Activated naive CD8-positive, alpha-beta T cell (primary cell): ENCODE data around the gene C6orf89.

Source experiments
- H3K27ac Mint-ChIP-seq: one replicate; pipeline ENCODE4 v1.8.0; 2021; ENCODE audit warnings: mixed read lengths
- H3K27me3 Mint-ChIP-seq: one replicate; pipeline ENCODE4 v1.8.0; 2021; ENCODE audit warnings: mixed read lengths
- H3K36me3 Mint-ChIP-seq: one replicate; pipeline ENCODE4 v1.8.0; 2021; ENCODE audit warnings: mixed read lengths
- H3K4me1 Mint-ChIP-seq: one replicate; pipeline ENCODE4 v1.8.0; 2021; ENCODE audit warnings: low read depth, mixed read lengths
- H3K4me3 Mint-ChIP-seq: one replicate; pipeline ENCODE4 v1.8.0; 2021; ENCODE audit warnings: mild to moderate bottlenecking, mixed read lengths
- H3K9me3 Mint-ChIP-seq: one replicate; pipeline ENCODE4 v1.8.0; 2021; ENCODE audit warnings: low read depth, mixed read lengths

C6orf89 gene

DNA sequence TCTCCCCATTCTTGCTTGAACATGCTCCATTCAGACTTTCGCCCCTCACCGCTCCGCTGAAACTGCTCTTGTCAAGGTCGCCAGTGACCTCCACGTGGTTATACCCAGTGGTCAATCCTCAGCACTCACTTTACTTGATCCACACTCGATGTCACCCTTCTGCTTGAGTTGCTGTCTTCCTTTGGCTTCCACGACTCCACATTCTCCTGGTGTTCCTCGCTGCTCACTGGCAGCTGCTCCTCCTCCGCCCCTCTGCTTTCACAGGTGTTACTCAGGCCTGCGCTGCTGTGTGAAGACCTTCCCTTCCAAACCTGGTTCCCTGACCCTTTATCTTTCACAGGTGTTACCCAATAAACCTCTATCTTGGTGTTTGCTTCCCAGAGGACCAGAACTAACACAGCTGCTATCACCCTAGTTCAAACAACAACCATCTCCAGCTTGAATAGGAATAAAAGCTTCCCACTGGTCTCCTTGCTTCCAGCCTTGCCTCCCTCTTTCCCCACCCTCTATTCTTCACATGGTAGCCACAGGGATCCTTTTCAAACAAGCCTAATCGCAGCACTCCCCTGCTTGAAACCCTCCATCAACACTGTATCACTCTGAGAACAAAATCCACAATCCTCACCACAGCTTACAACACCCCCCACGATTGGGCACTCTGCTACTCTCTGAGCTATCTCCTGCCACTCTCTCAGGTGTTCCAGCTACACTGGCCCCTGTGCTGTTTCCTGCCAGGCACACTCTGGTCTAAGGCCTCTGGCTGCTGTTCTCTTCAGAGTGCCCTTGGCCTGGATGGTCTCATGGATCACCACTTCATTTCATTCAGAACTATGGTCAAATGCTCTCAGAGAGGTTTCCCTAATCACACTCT is 21.8 kb upstream of the C6orf89 start:
- Mint-ChIP-seq H3K4me1 (peaks cover 44% of the 10 kb centered on the region), H3K27me3 (no peaks in the 10 kb centered on the region), H3K4me3 (no peak overlapping the region), H3K27ac (no peak overlapping the region), H3K9me3 (no peaks in the 10 kb centered on the region), H3K36me3 (peaks cover 27% of the 10 kb centered on the region)

DNA sequence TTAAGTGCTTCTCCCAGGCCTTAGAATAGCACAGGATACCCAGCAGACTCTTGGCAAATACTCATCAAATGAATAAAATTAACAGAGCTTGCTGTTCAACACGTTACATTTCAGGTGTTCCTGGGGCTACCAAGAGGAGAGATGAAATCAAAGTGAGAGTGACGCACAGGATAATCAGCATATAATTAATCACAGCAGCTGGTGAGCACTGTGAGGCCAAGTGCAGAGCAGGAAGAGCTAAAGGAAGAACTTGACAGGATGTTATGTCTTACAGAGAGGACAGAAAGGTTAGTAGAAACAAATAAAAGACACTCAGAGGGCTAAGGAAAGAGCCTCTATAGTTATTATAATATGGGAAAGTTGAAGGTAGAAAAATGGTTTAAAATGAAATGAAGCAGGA is 19.9 kb upstream of the C6orf89 start:
- H3K27me3 Mint-ChIP-seq, result no peaks in the 10 kb centered on the region
- peaks cover 26% of the 10 kb centered on the region for H3K36me3 Mint-ChIP-seq
- peak overlapping the region; percentile 66 for H3K27ac Mint-ChIP-seq
- H3K9me3 Mint-ChIP-seq, result no peaks in the 10 kb centered on the region
- peaks cover 58% of the 10 kb centered on the region for H3K4me1 Mint-ChIP-seq
- peak overlapping the region; percentile 30 for H3K4me3 Mint-ChIP-seq

DNA sequence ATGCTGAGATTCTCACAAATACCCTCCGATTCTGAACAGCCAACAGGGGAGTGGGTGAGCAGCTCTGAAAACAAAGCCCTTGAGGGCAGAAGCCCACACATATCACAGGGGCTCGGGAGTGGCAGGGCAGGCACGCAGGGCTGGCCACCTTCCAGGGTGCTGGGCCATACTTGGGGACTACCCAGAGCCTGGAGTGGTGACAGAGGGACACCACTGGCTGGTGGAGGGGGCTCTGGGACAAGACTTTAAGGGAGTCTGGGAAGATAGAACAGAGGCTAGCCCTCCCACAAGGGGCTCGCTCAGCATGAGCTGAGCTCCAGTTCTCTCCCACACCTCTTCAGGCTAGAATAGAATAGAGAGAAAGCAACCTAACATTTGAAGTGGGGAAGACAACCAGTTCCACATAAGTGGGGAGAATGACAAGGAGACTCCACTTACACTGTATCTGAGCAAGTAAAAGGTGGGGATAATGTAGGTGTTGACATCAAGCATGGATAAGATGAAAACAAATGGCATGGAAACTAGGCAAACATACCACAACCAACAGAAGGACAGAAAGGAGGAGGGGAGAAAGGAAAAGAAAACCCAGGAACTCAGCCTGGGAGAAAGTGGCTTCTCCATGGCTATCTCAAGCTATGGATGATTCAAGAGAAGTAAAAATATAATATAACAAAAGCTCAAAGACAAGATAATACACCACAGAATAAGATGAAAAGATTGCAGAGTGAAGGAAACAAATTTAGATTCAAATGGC is 18.1 kb upstream of the C6orf89 start:
- Mint-ChIP-seq H3K27ac (no peak overlapping the region), H3K36me3 (peaks cover 32% of the 10 kb centered on the region), H3K4me1 (peaks cover 66% of the 10 kb centered on the region), H3K27me3 (no peaks in the 10 kb centered on the region), H3K4me3 (no peak overlapping the region), H3K9me3 (no peaks in the 10 kb centered on the region)

DNA sequence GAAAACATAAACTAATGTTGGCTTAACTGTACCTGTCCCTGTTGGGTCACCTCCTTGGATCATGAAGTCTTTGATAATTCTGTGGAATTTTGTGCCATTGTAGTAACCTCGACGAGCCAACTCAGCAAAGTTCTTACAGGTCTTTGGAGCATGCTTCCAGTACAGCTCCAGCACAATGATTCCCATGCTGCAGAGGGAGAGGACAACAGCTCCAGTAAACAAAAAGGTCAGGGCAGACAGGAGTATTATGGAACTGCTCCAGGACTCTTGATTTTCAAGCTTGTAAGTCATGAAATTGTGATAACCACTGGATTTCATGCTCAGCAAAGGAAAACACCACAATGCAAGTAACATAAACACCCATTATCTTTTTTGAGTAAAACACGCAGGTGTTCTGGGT is 14.1 kb upstream of the C6orf89 start:
- Mint-ChIP-seq H3K27ac (no peak overlapping the region), H3K4me3 (no peak overlapping the region), H3K4me1 (peaks cover 63% of the 10 kb centered on the region), H3K36me3 (peaks cover 22% of the 10 kb centered on the region), H3K9me3 (no peaks in the 10 kb centered on the region), H3K27me3 (no peaks in the 10 kb centered on the region)

DNA sequence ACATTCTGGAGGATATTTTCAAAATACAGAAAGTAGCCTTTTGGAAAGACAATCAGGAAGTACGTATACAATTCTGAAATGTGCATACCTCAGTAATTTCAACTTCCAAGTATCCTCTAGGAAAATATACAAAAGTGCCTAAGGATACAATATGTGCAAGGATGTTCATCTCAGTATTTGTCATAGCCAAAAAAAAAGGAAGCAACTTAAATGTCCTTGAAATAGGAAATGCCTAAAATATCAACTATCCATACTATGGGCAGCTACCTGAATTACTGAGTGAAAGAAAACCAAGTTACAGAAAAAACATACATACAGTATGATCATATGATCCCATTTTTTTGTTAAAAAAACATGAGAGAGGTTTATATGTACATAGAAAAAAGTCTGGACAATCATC is 12.6 kb upstream of the C6orf89 start:
- Mint-ChIP-seq H3K9me3 (no peaks in the 10 kb centered on the region), H3K27me3 (peaks cover 2% of the 10 kb centered on the region), H3K36me3 (peaks cover 18% of the 10 kb centered on the region), H3K4me3 (peak overlapping the region; percentile 99), H3K27ac (peak overlapping the region; percentile 100), H3K4me1 (peaks cover 51% of the 10 kb centered on the region)

DNA sequence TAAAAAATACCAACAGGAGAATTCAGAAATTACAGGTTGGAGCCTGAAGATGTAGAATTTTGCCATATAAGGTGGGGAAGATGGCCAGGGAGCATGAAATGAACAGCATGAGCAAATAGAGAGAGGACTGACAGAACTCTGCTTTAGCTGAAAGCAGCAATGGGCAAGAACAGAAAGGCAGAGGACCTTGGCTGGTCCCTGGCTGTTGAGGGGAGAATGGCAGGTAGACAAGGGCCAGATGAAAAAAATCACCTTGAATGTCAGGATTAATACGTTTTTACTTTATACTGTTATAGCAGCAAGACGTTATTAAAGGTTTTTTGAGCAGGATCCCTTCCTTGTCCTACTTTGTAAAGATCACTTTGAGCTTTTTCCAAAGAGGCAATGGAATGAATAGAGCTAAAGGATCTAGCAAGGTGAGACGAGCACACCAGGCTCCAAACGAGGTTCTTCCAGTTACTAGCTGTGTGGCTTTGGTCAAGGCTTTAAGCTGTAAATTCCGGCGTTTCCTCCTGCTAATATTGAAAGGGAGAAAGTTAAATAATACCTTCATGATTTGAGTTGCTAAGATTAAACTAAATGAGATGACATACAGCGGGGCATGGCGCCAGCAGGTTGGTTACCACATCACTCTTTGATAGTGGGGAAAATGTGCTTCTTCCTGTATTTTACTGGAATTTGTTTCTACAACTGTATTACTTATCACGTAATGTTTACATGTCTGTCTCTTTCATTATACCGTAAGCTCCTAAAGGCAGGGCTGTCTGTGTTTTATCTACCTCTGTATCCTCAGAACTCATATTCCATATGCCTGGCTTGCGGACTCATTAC is 11.9 kb upstream of the C6orf89 start:
- H3K9me3 Mint-ChIP-seq, result no peaks in the 10 kb centered on the region
- peaks cover 47% of the 10 kb centered on the region for H3K4me1 Mint-ChIP-seq
- H3K27ac Mint-ChIP-seq, result peak overlapping the region; percentile 100
- H3K36me3 Mint-ChIP-seq, result peaks cover 15% of the 10 kb centered on the region
- peak overlapping the region; percentile 99 for H3K4me3 Mint-ChIP-seq
- peaks cover 2% of the 10 kb centered on the region for H3K27me3 Mint-ChIP-seq

DNA sequence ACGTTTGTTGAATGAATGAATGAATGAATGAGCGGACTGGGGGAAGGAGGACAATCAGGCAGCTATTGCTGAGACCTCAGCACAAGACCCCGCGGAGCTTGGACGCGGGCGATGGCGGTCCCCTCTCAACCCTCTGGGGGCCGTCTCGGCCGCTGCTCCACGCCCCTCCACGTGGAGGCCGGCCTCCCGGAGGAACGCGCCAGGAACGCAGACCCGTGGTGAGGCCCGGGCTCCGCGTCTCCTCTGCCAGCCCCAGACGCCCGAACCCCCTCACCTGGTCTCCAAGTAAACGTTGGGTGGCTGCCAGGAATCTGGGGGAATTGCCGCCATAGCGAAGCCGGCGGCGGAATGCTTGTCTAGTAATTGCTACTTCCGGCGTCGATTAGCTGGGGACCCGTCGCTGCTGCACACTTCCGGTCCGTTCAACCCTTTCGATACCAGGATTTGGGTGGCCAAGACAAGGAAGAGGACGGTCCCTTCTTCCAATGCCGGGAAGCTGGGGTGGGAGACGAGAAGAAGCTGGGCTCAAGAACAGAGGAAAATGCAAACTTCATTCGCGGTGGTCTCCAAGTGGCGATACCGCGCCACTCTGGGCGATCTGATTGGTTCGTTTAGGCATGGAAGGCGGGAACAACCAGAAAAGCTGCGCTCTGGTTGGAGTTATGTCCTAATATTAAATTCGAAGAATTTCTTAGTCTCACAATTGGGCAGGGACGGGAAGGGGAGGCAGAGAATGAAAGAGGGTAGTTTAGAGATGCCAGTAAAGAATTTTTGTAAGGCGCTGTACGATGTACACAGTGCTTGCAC is 11.1 kb upstream of the C6orf89 start, which contains the start of gene PPIL1:
TSS of gene PPIL1 (minus strand) at position 361 of the 807 bp plus-strand sequence. CDS start at position 330, 31 bp downstream.
- Mint-ChIP-seq H3K4me1 (peaks cover 43% of the 10 kb centered on the region), H3K4me3 (peak within 1 kb of the TSS; percentile 99), H3K27ac (peak within 1 kb of the TSS; percentile 100), H3K9me3 (no peaks in the 10 kb centered on the region), H3K36me3 (peaks cover 15% of the 10 kb centered on the region), H3K27me3 (peaks cover 2% of the 10 kb centered on the region)

DNA sequence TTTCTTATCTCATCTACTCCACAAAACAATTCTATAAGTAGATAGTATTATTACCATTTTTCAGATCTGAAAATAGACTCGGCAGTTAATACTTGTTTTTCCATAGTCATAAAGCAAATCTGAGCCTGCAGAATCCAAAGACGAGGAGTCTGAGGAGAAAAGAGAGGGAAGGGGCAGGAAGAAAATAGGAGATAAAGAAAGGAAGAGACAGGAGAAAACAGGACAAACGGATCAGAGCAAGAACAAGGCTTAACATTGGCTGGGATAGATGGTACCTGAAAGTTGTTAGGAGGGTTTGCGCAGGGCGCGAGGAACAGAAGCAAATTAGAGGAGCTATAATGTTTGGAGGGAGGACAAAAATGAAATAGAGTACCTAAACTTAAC is 10.5 kb upstream of the C6orf89 start:
- Mint-ChIP-seq H3K4me3 (peak overlapping the region; percentile 99), H3K9me3 (no peaks in the 10 kb centered on the region), H3K27me3 (peaks cover 2% of the 10 kb centered on the region), H3K4me1 (peaks cover 38% of the 10 kb centered on the region), H3K36me3 (peaks cover 15% of the 10 kb centered on the region), H3K27ac (peak overlapping the region; percentile 100)

DNA sequence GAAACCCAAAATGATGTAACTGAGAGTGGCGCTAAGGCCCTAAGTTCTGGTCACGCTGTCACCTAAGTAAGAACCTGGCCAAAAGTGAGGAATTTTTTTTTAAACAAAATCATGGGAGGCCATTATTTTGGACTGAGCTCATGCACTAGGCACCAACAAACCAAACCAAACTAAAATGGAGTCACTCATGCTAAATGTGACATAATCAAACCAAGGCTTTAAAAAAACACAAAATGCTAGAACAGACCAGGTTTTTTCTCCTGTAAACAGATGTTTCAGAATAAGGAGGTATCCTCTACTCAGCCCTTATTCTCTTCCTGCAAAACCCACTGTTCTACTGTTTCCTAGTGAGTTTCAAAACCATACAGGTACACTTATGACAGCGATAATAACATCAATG is 1.1 kb upstream of the C6orf89 start:
- Mint-ChIP-seq H3K9me3 (no peaks in the 10 kb centered on the region), H3K36me3 (no peaks in the 10 kb centered on the region), H3K4me1 (peaks cover 32% of the 10 kb centered on the region), H3K4me3 (peak overlapping the region; percentile 30), H3K27ac (no peak overlapping the region), H3K27me3 (no peaks in the 10 kb centered on the region)

DNA sequence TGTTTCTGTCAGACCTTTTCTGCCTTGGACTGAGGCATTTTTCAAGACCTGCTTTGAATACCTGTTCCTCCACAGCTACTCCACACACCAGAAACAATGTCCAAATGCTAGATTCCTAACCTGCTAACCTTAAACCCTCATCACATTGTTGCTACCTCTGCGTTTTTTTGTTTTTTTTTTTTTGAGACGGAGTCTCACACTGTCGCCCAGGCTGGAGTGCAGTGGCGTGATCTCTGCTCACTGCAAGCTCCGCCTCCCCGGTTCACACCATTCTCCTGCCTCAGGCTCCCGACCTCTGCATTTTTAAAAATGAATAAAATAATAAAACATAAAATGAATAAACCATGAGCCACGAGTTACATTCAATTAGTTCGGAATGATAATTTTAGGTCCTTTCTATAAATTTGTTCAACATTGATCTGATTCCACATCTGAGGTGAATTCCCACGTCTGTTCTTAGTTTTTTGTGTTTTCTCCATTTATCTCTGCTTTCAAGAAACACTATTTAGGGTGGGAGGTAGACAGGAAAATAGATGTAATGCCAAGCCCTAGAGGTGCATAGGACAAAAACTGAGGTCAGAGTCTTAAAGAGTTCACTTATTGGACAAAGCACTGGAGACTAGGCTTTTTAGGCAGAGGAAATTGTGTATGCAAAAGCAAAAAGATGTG is 1.3 kb downstream of the C6orf89 start:
- Mint-ChIP-seq H3K27ac (peak overlapping the region; percentile 41), H3K9me3 (no peaks in the 10 kb centered on the region), H3K4me1 (peaks cover 39% of the 10 kb centered on the region), H3K27me3 (no peaks in the 10 kb centered on the region), H3K36me3 (no peaks in the 10 kb centered on the region), H3K4me3 (peak overlapping the region; percentile 94)

DNA sequence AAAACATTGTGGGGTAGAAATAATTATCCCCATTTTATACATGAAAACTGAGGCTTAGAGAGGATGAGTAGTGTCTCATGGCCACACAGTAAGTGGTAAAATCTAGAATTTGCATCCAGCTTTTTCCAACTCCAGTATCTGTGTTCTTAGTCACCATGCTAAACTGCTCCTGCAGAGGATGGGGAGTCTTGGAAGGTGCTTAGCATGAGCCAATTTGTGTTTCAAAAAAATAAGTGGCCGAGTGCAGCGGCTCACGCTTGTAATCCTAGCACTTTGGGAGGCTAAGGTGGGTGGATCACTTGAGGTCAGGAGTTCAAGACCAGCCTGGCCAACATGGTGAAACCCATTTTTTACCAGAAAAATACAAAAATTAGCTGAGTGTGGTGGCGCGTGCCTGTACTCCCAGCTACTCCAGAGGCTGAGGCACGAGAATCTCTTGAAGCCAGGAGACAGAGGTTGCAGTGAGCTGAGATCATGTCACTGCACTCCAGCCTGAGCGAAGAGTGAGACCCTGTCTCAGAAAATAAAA is 2.4 kb downstream of the C6orf89 start:
- Mint-ChIP-seq H3K4me3 (no peak overlapping the region), H3K4me1 (peaks cover 39% of the 10 kb centered on the region), H3K36me3 (no peaks in the 10 kb centered on the region), H3K27ac (peak overlapping the region; percentile 28), H3K27me3 (no peaks in the 10 kb centered on the region), H3K9me3 (no peaks in the 10 kb centered on the region)

DNA sequence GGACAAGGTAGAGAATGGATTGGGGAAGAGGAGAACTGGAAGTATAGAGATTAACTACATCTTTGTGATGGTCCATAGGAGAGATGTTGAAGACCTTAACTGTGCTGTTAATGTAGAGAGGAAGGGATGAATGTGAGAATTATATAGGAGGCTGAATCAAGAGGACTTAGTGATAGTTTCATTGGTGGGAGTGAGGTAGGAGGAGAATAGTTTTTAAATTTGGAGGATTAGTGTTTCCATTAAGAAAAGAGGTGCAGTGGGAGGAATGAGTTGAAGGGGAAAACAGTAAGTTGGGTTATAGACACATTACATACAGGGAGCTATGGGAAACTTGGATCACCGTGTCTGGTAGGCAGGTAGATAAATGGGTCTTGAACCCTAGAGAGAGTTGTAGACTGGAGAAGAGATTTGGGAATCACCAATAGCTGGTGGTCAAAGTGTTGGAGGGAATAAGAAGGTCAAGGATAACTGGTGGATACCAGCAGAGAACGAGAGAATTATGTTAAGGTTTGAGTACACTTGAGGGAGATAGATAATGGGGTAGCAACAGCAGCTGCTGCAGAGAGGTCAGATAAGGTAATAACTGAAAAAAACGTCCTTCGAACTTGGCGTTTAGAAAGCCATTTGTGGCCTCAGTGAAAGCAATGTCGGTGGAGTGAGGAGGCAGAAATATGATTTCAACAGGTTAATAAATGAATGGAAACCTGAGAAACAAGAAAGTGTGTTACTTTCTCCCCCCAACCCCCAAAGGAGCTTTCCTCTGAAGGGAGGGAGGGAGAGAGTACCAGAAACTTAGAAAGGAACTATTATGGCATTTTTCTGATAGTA is 3.1 kb downstream of the C6orf89 start:
- no peaks in the 10 kb centered on the region for H3K27me3 Mint-ChIP-seq
- no peaks in the 10 kb centered on the region for H3K9me3 Mint-ChIP-seq
- peaks cover 39% of the 10 kb centered on the region for H3K4me1 Mint-ChIP-seq
- no peak overlapping the region for H3K4me3 Mint-ChIP-seq
- peak overlapping the region; percentile 28 for H3K27ac Mint-ChIP-seq
- no peaks in the 10 kb centered on the region for H3K36me3 Mint-ChIP-seq
